ENCODE data around the gene NALCN. TPM values are rescaled to one million over a fixed set of nuclear protein-coding genes. Genes with fewer than 3 reads are reported as not detected.

Gene NALCN
- total RNA-seq, 6 experiments from 2014 or later: 0.09 to 0.81 (median 0.25) TPM

DNA sequence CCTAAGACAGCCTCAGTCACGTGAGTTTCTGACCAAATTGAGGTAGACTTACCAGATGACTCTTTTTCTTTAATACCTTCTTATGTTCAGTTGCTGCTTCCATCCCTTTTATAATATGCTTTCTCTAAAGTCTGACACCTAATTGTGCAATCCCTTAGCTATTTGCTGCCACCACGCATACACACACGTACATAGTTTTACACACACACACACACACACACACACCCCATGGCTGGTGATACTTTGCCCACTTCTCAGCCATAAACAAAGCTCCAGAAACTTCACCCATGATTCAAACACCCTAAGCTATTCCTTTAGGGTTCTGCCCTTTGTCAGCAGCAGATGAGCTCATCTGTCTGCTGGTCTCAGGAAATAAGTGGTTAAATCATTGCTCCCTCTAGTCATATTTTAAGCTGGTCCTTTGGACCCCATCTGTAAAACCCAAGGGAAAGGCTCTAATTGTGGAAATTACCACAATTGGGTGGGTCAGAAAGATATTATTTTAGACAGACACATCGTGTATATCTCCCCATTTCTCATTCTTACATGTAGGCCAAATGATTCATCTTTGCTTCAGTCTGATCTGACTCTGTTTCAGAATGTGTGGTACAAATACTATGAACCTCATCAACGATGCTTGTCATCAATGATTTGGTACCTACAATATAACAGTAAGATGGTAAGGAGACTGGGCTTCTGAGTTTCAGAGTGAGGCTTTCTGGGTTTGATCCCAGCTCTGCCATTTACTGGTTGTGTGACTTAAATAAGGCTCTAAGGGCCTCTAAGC lies 69.2 kb downstream of the NALCN start:
- TF ChIP-seq POLR2A (IDR thresholded peaks at IDR 0.05): no peak
- TF ChIP-seq, protein P1, sequence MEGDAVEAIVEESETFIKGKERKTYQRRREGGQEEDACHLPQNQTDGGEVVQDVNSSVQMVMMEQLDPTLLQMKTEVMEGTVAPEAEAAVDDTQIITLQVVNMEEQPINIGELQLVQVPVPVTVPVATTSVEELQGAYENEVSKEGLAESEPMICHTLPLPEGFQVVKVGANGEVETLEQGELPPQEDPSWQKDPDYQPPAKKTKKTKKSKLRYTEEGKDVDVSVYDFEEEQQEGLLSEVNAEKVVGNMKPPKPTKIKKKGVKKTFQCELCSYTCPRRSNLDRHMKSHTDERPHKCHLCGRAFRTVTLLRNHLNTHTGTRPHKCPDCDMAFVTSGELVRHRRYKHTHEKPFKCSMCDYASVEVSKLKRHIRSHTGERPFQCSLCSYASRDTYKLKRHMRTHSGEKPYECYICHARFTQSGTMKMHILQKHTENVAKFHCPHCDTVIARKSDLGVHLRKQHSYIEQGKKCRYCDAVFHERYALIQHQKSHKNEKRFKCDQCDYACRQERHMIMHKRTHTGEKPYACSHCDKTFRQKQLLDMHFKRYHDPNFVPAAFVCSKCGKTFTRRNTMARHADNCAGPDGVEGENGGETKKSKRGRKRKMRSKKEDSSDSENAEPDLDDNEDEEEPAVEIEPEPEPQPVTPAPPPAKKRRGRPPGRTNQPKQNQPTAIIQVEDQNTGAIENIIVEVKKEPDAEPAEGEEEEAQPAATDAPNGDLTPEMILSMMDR (IDR thresholded peaks at IDR 0.05): no peak

DNA sequence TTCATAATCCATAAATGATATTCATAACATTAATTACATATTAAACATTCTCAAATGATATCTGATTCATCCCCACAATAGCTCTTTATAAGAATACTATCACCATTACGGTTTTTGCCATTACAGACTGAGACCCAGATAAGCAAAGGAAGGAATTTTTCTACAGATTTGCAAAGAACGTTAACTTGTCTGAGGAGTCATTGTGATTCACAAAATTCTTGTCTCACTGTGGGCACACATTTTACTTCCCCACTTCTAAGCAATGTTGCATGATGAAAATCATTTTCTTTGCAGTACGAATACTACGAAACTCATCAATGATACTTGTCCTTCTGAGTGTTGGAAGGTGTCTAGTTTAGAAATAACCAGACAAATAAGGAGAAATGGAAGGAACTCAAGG lies 70.1 kb downstream of the NALCN start:
- H3K4me3 ChIP-seq: no peak overlapping the region
- 66% methylated on average over 4 of the region's 4 CpGs for WGBS (ENCODE audit: insufficient coverage, low coverage, low lambda C conversion rate, missing lambda C conversion rate)

More for the DNA sequence above, 69.2 kb downstream of the NALCN start:
- ATAC-seq (no peak), DNase-seq (no peak)
- Histone ChIP-seq H3K4me3 (no peak overlapping the region), H3K4me1 (no peaks in the 10 kb centered on the region), H3K36me3 (no peaks in the 10 kb centered on the region), H3K9me3 (no peaks in the 10 kb centered on the region), H3K27ac (no peak overlapping the region), H3K27me3 (peaks cover 0 to 5% of the 10 kb centered on the region in 2 donors)
- intact Hi-C loops (cut with DNase I): no loop called here
- WGBS (ENCODE audit: insufficient coverage, low coverage, low lambda C conversion rate, missing lambda C conversion rate): 40% methylated on average over 5 of the region's 5 CpGs

DNA sequence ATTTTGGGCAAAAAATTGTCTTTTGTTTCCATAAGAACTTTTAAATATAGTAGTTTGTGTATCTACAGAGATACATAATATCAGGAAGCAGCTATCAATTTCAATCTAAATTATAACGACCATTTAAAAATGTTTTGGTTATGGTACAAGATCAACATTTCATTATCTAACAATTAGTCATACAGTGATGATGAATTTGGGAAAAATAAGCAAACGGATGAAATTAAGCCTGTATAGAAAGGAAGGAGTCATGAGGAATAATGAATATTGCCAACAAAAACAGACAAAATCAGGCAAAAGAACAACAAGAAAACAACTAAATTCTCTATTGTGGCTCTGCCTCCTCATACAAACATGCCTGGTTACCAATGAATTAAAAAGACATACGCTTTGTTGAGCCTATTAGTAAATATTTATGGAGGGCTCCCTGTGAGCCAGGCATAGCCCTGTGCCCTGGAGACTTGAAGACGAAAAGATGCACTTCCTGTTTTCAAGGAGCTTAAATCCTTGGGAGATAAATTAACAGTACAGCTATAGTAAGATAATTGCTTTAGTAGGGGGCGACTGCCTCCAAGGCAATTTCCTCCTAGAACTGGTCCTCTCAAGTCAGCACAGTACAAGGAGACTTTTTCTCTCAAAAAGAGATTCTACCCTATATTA lies 73.0 kb downstream of the NALCN start:
- ATAC-seq: no peak
- Histone ChIP-seq H3K27me3 (peaks cover 0 to 5% of the 10 kb centered on the region in 2 donors), H3K36me3 (no peaks in the 10 kb centered on the region), H3K27ac (no peak overlapping the region), H3K9me3 (no peaks in the 10 kb centered on the region), H3K4me1 (no peaks in the 10 kb centered on the region), H3K4me3 (no peak overlapping the region)
- WGBS (ENCODE audit: insufficient coverage, low coverage, low lambda C conversion rate, missing lambda C conversion rate): 26% methylated on average over 5 of the region's 5 CpGs
- TF ChIP-seq POLR2A (IDR thresholded peaks at IDR 0.05): no peak
- TF ChIP-seq, protein P1 (IDR thresholded peaks at IDR 0.05): no peak
- intact Hi-C loops (cut with DNase I): no loop called here
- DNase-seq: no peak

More for the DNA sequence above, 70.1 kb downstream of the NALCN start:
- DNase-seq (no peak), ATAC-seq (no peak)
- Histone ChIP-seq H3K4me1 (no peaks in the 10 kb centered on the region), H3K27me3 (peaks cover 0 to 5% of the 10 kb centered on the region in 2 donors), H3K27ac (no peak overlapping the region), H3K9me3 (no peaks in the 10 kb centered on the region), H3K36me3 (no peaks in the 10 kb centered on the region)
- no peak for TF ChIP-seq POLR2A (IDR thresholded peaks at IDR 0.05)
- TF ChIP-seq, protein P1 (IDR thresholded peaks at IDR 0.05): no peak
- intact Hi-C loops (cut with DNase I): no loop called here

DNA sequence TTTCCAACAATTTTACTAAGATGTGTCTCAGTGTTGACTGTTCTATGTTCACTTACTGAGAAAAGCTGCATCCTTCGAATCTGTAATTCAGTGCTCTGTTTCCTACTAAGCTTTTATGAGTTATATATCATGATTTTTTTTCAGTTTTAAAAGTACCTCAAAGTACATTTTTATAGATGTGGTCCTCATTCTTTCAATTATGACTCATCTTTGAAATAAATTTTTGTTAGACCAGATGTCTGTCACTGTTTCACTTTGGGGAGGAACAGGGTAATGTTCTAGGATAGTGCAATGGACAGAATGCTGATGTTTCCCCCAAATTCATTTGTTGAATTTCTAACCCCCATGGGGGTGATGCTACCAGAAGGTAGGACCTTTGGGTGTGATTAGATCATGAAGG lies 74.8 kb downstream of the NALCN start:
- no peaks in the 10 kb centered on the region for H3K4me1 ChIP-seq
- DNase-seq (no peak), ATAC-seq (no peak)
- TF ChIP-seq POLR2A (IDR thresholded peaks at IDR 0.05): no peak
- TF ChIP-seq, protein P1 (IDR thresholded peaks at IDR 0.05): no peak
- H3K36me3 ChIP-seq: no peaks in the 10 kb centered on the region
- intact Hi-C loops (cut with DNase I): no loop called here
- H3K27me3 ChIP-seq: peaks cover 0 to 5% of the 10 kb centered on the region in 2 donors
- no peaks in the 10 kb centered on the region for H3K9me3 ChIP-seq
- no peak overlapping the region for H3K27ac ChIP-seq
- WGBS (ENCODE audit: insufficient coverage, low coverage, low lambda C conversion rate, missing lambda C conversion rate): 53% methylated on average over 1 of the region's 1 CpG
- H3K4me3 ChIP-seq: no peak overlapping the region

Measured in right lobe of liver (tissue), 6 donors.